HG02678 (cell line): ENCODE measurements around the gene SRL.

Experiments
- ATAC-seq: cut with Tn5 transposase; IDR thresholded peaks from one replicate; pipeline ENCODE4 v1.9.1; 2021; ENCODE audit warnings: mild to moderate bottlenecking, moderate library complexity; ENCODE audit not compliant: unreplicated experiment

SRL gene

DNA sequence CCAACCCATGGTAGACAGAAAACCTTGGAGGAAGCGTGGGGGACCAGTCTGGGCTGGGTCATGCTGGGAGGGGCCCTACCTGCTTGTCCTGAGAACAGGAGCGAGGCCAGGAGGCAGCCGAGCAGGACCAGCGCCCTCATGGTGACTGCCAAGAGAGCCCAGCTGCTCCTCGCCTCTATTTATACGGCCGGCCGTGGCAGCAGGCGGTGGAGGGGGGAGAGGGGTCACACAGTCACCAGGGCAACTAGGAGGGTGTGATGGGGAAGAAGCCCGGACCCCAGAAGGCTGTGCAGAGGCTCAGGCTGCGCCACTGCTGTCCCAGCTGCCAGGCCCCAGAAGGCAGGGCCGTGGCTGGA lies at the start of gene SRL:
TSS of gene SRL (minus strand) at position 153 of the 356 bp plus-strand sequence. CDS start at position 140, 13 bp downstream.
- no peak for ATAC-seq

DNA sequence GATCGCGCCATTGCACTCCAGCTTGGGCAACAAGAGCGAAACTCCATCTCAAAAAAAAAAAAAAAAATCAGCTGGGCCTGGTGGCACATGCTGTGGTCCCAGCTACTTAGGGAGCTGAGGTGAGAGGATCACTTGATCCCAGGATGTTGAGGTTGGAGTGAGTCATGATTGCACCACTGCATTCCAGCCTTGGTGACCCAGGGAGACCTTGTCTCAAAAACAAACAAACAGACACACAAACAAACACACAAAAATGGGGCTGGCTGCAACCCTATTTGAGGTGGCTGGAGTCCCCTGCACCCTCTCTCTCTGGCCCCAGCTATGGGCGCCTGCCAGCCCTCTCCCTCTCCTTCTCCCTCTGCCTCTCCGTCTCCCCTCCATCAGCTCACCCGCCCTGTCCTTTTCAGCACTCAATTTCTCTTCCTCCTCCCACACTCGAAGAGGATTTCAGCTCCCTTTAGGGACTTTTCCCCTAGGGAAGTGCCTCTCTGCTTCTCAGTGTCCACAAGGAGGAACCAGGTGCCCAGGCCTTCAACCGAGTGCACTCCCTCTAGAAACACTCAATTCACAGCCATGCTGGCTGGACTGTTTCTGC lies 48.5 kb upstream of the SRL start:
- no peak for ATAC-seq

DNA sequence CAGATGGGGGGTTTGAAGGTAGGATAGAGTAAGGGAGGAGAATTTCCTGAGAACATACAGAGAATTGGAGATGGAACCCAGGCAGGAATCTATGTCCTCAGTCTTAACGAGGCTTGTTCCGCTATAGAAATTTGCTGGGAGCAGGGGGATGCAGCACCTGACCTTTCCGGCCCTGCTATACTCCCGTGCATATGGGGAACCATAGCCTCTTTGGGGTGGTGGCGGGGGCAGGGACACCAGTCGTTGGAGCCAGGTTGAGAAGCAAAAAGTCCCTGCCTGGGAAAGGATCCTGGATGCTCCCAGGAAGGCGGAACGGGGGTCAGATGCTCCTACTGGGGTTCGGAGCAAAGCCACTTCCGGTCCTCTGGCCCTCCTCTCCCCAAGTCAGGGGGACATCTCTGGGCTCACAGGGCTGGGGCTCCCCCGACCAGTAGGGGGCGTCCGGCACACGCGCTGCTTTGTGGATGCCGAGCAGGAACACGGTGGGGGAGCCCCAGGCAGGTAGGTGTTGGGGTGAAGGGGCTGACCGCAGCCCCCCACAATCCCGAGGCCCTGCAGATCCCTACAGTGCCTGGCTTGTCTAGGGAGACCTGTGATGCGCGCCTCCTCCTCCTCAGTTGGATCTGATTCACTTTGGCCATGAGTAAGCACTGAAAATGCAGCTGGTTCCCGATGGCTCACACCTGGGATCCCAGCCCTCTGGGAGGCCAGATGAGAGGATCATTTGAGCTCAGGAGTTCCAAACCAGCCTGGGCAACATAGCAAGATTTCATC lies 46.5 kb upstream of the SRL start:
- peak; percentile 77 for ATAC-seq

DNA sequence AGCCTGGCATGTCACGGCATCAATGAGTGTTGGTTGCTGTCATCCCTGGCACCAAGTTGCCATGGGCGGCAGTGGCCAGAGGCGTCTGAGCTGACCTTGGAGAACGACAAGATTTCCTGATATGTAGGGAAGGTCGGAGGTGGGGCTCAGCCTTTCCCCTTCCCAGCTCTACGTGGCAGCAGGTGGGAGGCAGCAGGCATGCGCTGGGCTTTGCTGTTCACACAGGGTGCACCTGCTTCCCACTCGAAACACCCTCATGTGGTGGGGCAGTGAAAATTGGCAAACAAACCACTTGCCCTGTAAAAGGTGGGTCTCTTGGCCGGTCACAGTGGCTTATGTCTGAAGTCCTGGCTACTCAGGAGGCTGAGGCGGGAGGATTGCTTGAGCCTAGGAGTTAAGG lies 43.3 kb upstream of the SRL start:
- no peak for ATAC-seq

DNA sequence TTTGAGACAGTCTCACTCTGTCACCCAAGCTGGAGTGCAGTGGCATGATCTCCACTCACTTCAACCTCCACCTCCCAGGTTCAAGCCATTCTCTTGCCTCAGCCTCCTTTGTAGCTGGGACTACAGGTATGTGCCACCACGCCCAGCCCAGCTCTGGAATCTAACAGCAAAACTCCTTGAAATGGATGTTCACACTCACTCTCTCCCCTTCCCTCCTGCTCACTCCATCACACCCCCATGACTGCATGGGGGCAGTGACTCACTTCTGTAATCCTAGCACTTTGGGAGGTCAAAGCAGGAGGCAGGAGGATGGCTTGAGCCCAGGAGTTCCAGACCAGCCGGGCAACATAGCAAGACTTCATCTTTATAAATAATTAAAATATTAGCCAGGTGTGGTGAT lies 42.1 kb upstream of the SRL start:
- ATAC-seq, result no peak

DNA sequence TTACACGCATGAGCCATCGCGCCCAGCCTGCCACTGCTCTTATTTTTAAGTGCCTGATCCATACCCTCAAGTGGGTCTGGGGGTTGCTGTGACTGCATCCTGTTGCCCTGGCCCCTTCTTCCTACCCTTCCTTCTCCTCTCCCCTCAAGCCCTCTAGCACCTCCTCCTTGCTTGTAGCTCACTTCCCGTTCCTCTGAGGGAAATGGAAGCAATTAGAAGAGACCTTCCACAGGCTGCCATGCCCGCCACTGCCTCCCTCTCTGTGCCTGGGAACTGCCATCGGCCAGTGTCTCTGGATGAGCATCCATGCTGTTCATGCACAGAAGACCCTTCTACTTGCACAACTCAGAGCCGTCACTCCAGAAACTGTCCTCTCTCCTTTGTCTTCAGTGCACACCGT lies 41.6 kb upstream of the SRL start:
- ATAC-seq, result no peak

DNA sequence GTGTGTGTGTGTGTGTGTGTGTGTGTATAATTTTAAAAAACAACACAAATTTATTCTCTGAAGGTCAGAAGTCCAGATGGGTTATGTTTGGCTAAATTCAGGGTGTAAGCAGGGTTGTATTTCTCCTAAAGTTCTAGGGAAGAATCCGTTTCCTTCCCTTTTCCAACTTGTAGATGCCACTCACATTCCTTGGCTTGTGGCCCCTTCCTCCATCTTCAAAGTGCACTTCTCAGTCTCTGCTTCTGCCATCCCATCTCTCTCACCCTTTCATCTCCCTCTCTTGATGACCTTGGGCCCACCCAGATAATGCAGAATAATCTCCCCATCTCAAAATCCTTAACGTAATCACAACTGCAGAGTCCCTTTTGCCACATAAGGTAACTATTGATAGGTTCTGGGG lies 38.7 kb upstream of the SRL start:
- no peak for ATAC-seq

DNA sequence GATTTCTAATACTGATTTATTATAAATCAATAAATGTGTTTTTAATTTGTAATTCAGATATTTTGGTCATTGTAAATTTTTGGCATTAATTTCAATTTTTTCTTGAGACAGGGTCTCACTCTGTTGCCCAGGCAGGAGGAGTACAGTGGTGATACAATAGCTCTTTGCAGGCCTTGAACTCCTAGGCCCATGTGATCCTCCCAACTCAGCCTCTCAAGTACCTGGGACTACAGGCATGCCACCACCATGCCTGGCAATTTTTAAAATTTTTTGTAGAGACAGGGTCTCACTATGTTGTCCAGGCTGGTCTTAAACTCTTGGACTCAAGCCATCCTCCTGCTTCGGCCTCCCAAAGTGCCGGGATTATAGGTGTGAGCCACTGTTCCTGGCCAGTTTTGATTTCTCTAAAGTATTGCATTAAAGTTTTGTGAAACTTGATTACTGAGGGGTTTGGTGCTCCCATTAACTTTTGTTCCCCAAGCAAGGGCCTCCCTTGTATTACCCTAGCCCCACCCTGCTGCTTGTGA lies 36.2 kb upstream of the SRL start:
- no peak for ATAC-seq

DNA sequence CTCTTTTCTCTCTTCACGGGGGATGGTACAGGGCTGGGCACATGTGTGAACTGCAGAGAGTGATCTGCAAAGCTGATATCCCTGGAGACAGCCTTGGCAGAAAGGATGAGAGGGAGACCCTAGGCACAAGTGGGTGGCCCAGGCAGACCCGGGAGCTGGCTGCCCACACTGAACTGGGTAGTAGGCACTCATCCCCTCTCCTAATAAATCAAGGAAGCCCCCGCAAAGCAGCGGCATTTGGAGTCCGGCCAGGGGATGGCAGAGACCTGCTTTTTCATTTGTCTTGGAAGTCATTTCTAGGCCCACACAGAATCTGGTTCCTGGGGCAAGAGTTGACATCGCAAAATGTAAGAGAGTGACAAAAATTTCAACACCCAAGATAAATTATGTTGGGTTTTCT lies 34.0 kb upstream of the SRL start:
- no peak for ATAC-seq

DNA sequence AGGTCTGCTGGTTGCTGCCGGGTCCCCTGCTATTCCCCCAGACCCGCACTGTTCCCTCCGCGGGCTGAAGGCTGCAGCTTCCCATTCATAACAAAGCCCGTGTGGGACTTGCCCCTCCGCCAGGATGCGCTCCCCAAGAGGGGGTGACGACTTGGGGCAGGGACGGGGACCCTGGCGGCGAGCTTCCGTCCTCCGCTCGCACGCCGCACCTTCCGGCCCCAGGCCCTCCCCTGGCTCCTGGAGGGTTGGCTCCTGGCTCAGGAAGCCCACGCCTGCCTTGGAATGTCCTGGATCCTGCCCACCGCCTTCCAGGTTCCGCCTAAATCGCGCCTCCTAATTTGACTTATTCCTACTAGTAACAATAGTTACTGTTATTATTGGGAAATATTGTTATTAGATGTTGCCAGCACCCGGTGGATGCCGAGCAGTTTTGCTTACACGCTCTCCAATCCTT lies 32.0 kb upstream of the SRL start:
- ATAC-seq, result peak; percentile 17

DNA sequence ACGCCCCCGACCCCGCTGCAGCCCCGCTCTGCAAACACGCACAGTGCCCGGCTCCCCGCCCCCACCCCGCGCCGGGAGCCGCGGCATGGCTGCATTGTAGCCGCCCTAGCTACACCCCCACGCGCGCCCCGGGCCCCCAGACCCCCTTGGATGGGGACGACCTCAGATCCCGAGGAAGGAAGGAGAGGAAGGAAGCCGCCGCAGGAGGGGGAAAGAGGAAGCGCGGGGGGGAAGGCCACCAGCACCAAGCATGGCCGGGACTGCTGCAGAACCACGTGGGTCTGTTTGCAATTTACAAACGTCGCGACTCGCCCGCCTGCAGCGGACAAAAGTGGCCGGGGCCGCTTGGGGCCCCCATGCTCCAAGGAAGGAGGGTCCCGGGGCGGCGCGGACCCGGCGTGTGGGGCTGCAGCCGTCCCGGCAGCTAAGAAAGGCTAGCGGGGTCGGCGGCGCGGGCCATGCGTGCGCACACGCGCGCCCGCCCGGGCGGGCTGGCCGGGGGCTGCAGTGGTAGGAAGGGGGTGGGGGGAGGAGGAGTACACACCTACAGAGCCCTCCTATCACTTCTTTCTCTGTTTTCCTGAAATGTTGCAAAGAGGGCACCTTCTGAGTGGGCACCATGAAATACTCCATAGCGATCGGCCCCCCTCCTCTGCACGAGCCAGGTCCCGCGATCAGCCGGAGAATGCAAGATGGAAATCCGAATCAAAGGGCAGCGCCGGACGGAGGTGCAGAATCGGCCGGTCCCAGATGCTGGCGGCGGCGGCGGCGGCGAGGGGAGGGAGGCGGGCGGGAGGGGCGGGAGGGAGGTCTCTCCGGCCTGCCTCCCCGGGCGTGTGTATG lies 30.5 kb upstream of the SRL start:
- ATAC-seq, result peak; percentile 7

DNA sequence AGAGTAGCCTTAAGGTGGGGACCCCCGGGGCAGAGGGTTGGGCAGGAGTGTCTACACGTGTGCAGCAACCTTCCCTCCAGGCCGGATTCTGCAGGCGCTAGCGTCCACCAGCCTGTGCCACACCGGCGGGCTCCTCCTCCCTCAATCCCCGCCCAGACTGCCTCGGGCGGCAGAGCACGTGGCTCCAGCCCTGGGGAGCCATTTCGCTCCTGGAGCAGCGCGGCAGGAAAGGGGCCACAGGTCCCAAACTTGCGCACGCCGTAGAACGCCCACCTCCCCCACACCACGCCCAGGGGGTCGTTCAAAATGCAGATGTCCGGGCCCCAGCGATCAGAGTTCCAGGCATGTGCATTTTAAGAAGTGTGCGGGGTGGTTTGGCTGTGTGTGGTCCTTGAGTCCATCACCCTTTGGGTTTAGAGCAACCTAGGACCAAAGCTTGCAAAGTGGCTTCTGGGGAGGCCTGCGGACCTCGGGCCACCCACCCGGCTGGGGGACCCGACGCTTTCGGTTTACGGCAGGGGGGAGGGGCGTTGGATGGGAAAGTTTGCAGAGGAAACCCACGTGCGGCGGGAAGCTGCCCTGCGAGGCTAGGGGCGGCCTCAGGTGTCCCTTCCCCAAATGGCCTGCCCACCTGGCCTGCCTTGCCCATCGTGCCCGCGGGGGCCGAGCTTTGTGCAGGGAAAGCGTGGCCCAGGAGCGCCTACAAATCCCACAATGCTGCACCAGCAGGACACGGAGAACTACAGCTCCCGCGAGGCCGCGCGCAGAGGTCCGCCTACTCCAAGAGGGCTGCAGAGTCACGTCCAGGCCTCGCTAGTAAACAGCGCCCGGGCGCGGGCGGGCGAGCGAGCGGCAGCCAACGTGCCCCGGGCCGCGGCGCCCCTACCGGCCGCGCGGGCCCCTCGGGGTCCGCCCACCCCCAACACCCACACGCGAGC lies 29.6 kb upstream of the SRL start:
- ATAC-seq, result peak; percentile 63

DNA sequence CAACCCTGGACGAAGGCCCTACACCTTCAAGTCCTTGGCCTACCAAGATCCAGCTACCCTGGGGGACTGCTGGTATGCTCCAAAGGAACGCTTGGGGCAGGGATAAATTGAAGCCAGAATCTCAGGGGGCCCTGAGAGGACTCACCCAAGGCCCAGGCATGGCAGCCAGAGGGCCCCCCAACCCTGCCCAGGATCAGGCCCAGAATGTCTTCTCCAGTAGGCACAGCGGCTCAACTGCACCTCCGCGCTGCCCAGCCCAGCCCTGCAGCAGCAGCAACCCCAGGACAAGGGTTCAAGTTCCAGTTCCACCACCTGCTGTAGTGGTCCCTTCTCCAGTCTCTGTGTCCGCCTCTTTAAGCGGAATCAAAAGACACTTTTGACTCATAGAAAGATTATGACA lies 28.7 kb upstream of the SRL start:
- no peak for ATAC-seq

DNA sequence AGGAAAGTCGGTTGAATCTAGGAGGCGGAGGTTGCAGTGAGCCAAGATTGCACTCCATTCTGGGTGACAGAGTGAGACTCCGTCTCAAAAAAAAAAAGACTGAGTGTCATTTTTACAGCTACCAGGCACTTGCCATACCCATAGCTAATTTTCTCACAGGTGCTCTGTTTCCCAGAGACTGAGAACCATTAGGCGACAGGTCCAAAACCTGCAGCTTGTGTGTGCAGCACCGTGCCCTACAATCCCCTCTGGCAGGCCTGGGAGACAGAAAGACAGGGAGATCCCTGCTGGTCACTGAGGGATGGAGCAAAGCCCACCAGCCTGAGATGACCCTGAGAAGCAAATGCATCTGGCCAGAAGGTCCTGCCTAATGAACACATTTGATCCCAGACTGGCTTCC lies 28.2 kb upstream of the SRL start:
- ATAC-seq, result no peak

DNA sequence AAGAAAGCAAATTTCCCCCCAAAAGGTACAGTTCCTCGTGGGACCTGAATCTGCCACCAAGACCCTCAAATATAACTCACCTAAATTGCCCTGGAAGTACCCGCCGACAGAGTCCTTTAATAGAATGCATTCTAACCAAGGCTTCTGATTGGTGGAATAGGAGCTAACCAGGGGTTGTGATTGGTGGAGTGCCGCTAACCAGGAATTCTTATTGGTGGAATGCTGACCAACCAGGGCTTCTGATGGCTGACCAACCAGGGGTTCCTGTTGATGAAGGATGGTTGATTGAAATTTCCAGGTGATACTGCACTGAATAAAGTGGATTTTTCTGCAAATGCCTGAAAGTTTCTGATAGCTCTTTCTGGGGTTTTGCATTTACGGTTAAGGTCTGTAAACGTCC lies 24.5 kb upstream of the SRL start:
- ATAC-seq, result no peak

DNA sequence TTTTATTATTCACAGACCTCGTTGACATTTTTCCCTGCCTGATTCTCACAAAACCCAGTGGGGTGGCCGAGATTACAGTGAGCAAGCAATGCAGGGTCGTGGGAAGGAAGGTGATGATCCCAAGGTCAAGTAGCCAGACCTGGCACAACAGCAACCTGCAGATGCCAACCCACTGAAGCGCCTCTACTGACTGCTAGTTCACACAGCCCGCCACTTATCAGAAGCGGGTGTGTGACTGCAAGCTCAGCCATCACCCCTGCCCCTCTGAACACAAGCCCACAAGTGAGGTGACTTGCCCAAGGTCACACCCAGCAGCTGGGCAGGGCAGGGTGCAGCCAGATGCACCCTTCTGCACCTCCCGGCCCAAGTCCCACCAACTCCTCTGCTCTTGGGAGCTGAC lies 23.8 kb upstream of the SRL start:
- no peak for ATAC-seq

DNA sequence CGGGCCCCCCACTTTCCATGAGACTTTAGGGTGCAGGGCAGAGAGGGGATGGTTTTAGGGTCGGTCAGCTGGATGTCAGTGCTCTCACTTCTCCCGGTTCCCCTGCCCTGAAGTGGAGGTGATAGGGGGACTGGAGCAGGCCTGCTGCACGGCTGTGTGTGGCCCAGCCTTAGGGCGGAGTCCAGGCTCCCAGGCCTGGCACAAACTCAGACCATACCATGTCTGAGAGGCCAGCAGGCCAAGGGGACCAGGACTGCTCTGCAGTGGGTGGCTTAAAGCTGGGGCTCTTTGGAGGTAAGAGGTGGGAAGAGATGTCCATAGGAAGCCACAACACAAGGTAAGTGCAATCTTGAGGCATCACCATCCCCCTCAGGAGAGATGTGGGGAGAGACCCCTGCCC lies 22.7 kb upstream of the SRL start:
- ATAC-seq, result no peak

DNA sequence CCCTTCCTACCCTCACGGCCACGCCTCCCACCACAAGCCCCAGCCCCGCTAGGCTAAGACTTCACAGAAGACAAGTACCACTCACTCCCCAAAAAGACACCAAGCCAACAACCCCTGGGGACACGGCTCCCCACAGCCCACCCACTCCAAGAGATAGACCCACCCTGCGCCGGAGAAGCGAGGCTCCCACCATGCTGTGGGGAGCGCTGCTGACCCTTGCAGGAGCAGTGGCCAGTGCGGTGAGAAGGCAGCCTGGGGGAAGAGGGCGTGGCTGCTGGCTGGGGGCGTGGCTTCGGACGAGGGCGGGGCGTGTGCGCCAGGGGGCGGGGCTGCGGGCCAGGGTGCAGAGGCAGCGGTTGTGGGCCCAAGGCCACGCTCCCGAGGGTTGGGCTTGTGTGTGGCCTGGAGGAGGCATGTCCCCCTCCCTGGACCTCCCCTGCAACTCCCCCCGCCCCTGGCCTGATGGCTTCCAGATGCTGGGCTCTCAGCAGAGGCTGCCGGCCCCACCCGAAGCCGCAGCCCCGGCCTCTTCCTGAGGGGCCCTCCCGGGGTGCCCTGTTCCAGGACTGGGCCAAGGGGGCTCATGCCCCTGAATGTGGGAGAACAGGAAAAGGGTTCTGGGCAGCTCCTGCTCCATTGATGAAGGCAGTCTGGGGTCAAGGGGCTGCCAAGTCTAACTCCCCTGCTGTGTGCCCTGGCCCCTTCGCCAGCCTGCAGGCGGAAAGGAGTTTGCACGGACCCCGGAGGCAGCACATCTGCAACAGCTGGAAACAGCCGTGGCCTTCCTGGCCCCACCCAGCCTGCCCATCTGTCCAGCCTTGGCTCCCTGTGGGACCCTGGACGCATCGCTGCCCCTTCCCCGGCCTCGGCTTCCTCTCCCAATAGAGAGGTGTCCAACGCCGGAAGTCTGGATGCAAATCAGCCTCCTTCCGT lies 21.9 kb upstream of the SRL start:
- ATAC-seq, result no peak

DNA sequence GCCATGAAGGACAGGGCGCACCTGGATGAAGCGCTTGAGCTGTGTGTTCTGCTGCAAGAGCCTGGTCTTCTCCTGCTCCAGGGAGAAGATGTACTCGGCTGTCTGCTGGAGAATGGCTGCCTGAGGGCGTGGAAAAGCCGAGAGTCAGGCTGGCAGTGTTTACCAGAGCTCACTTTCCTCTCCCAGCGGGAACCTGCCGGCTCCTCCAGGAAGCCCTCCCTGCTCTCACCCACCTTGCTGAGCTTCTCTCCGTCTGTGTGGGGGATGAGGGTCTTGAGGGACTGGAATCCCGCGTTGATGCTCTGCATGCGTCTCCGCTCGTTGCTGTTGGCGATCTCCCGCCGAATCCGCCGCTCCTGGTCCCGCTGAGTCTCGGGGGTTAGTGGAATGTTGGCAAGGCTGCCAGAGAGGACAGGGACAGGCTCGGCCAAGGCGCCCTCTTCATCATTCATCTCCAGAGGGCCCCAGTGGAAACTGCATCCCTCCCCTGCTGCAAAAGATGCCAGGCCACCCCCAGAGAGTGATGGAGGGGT lies 20.5 kb upstream of the SRL start:
- no peak for ATAC-seq
